Keratinocyte (primary cell): ENCODE results near the gene CTRB1. TPM values are rescaled to one million over a fixed set of nuclear protein-coding genes. Genes with fewer than 3 reads are reported as not detected.

Experiments used
- DNase-seq: peaks from one replicate; pipeline ENCODE4 v3.0.0-alpha.2; 2011; ENCODE audit warnings: low read depth, missing footprints, low spot score
- FAIRE-seq: peaks from 2 replicates; lab custom pipeline; 2011; peaks lifted over from hg19 to GRCh38; lab: Jason Lieb, UNC
- H2AFZ ChIP-seq: 2 replicates; pipeline ENCODE4 v1.6.0; 2012; ENCODE audit warnings: low read length, control low read depth, inconsistent platforms; ENCODE audit not compliant: control insufficient read depth
- H3K27ac ChIP-seq: 2 replicates; pipeline ENCODE4 v1.5.1; 2011; ENCODE audit warnings: low read length; ENCODE audit not compliant: control insufficient read depth, insufficient read depth
- H3K27me3 ChIP-seq: 3 replicates; pipeline ENCODE4 v1.6.0; 2011; ENCODE audit warnings: low read length; ENCODE audit not compliant: control insufficient read depth, insufficient read depth; ENCODE audit errors: extremely low read depth
- H3K36me3 ChIP-seq, 2 experiments: 2 replicates in 1 of 2; 3 replicates in 1 of 2; pipeline ENCODE4 v1.5.1; 2011; ENCODE audit warnings: low read length in 2 of 2, mild to moderate bottlenecking in 1 of 2; ENCODE audit not compliant: control insufficient read depth in 2 of 2, insufficient read depth in 2 of 2; ENCODE audit errors: extremely low read depth in 1 of 2
- H3K4me1 ChIP-seq: 3 replicates; pipeline ENCODE4 v1.5.1; 2011; ENCODE audit warnings: low read length; ENCODE audit not compliant: control insufficient read depth, insufficient read depth; ENCODE audit errors: extremely low read depth
- H3K4me2 ChIP-seq: 3 replicates; pipeline ENCODE4 v1.6.0; 2011; ENCODE audit warnings: low read depth, low read length; ENCODE audit not compliant: control insufficient read depth, insufficient read depth; ENCODE audit errors: extremely low read depth
- H3K4me3 ChIP-seq, 3 experiments: fragments of 200-600 bp in 1 of 3; sonication (generic) in 1 of 3; 2 replicates in 2 of 3; 3 replicates in 1 of 3; pipeline ENCODE4 v1.5.1; 2011 to 2016; ENCODE audit warnings: low read length in 3 of 3, mild to moderate bottlenecking in 3 of 3, control low read depth in 2 of 3, inconsistent platforms in 1 of 3, low read depth in 1 of 3, mixed read lengths in 1 of 3, mixed run types in 1 of 3, moderate library complexity in 1 of 3; ENCODE audit not compliant: control insufficient read depth in 2 of 3, insufficient read depth in 2 of 3; ENCODE audit errors: extremely low read depth in 1 of 3
- H3K79me2 ChIP-seq: 2 replicates; pipeline ENCODE4 v1.6.0; 2012; ENCODE audit warnings: low read length; ENCODE audit not compliant: control insufficient read depth, insufficient read depth
- H3K9ac ChIP-seq: 3 replicates; pipeline ENCODE4 v1.6.0; 2011; ENCODE audit warnings: low read length; ENCODE audit not compliant: control insufficient read depth, insufficient read depth; ENCODE audit errors: extremely low read depth
- H3K9me1 ChIP-seq: 3 replicates; pipeline ENCODE4 v1.6.0; 2011; ENCODE audit warnings: low read length; ENCODE audit not compliant: control insufficient read depth, insufficient read depth; ENCODE audit errors: extremely low read depth
- H3K9me3 ChIP-seq: 2 replicates; pipeline ENCODE4 v1.5.1; 2012; ENCODE audit warnings: low read depth, low read length; ENCODE audit not compliant: control insufficient read depth
- H4K20me1 ChIP-seq: 3 replicates; pipeline ENCODE4 v1.6.0; 2011; ENCODE audit warnings: low read length; ENCODE audit not compliant: control insufficient read depth, insufficient read depth; ENCODE audit errors: extremely low read depth
- CTCF ChIP-seq, 3 experiments: IDR thresholded peaks in 1 of 3; conservative IDR thresholded peaks in 1 of 3; optimal IDR thresholded peaks in 1 of 3; 2 replicates in 2 of 3; 3 replicates in 1 of 3; pipeline versions ENCODE3 to v1.5.1; 2011; ENCODE audit warnings: low read length in 3 of 3, mild to moderate bottlenecking in 3 of 3, moderate library complexity in 2 of 3, control low read depth in 1 of 3, inconsistent platforms in 1 of 3; ENCODE audit not compliant: insufficient read depth in 2 of 3; ENCODE audit errors: extremely low read depth in 1 of 3
- EZH2 ChIP-seq: IDR thresholded peaks from one replicate; pipeline ENCODE4 v1.6.1; 2012; ENCODE audit warnings: inconsistent platforms, mild to moderate bottlenecking, low read length, moderate library complexity
- dilution Hi-C: fragments of 300-500 bp; cut with MboI; formaldehyde crosslinking; loops from one replicate; pipeline ENCODE4 v1.7.0; 2020; ENCODE audit warnings: low sequenced_read_pairs; ENCODE audit not compliant: extremely low pct_ligation_motif_present
- polyA plus RNA-seq, 5 experiments: library from polyadenylated mRNA; depleted of rRNA in 3 of 5; stranded (reverse) in 3 of 5; stranded (forward) in 1 of 5; unstranded in 1 of 5; fragments of >200 nt; gene quantifications; 1 replicate in 1 of 5; 2 replicates in 3 of 5; 3 replicates in 1 of 5; pipeline versions ENCODE4 v1.2.1 to v1.2.3, GENCODE V29; 2011 to 2012; ENCODE audit warnings: missing spikeins in 2 of 5, low read depth in 1 of 5, low replicate concordance in 1 of 5

Gene CTRB1
- polyA plus RNA-seq, 1 donor (not counting 4 experiments of a cell fraction or from before 2014, with no cell fraction given) = not detected

DNA sequence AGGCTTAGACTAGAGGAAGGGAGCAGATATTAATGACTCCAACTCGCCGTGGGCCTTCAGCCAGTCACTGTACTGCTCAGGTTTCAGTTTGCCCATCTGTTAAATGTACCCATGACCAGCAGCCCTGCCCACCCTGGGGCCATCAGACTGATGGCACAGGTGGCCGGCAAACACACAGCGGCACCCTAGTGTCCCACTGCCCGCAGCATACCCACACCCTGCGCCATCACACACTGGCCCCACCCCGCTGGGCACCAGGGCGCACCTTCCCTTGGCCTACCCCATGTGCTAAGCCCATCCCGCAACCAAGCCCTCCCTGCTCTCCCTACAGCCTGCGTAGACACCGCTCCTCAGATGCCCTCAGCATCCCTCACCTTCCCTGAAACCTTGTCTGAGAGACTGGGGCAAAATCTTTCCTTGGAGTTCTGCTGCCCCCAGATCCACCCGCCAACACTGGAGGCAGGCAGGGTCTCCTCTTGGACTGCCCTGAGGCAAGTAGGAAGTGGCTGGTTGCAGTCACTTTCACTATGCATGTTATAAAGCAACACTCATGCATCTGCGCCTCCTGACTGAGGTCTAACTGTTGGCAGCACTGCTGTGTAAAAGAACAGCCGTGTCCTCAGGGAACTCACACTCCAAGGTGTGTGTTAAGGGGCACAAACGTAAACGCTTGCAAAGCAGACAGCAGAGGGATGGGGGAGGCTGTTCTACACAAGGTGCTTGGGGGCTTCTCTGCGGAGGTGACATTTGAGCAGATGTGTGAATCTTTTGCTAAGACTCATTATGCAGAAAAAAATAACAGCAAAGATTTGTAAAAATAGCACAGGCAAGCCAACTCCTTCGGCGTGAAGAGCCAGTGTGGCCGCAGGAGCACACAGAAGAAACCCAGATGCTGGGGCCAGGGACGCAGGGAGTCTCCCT, 39.4 kb downstream of the CTRB1 start:
- dilution Hi-C loops = no loop called here
- Histone ChIP-seq H2AFZ (no peak overlapping the region), H3K9ac (no peak overlapping the region), H3K27ac (no peak overlapping the region), H3K4me1 (peaks cover 48% of the 10 kb centered on the region), H3K9me3 (no peaks in the 10 kb centered on the region), H3K4me3 (no peak overlapping the region), H3K4me2 (no peak overlapping the region), H3K27me3 (no peaks in the 10 kb centered on the region), H3K9me1 (peaks cover 12% of the 10 kb centered on the region), H3K36me3 (peaks cover 1 to 11% of the 10 kb centered on the region in 2 experiments), H3K79me2 (peaks cover 95% of the 10 kb centered on the region), H4K20me1 (peaks cover 25% of the 10 kb centered on the region)
- TF ChIP-seq CTCF (optimal IDR thresholded peaks at IDR 0.05 in 1 of 3, IDR thresholded peaks at IDR 0.05 in 1 of 3, conservative IDR thresholded peaks at IDR 0.05 in 1 of 3; ENCODE audit: extremely low read depth in 1 of 3, insufficient read depth in 2 of 3, low read length in 3 of 3) (no peak), EZH2 (no peak)
- DNase-seq (no peak), FAIRE-seq (no peak)

GRCh38 chr16:75258807-75259141, 40.0 kb downstream of the CTRB1 start:
- H3K4me1 ChIP-seq = peaks cover 48% of the 10 kb centered on the region
- no peaks in the 10 kb centered on the region for H3K9me3 ChIP-seq
- H3K27me3 ChIP-seq = no peaks in the 10 kb centered on the region
- no peak overlapping the region for H3K9ac ChIP-seq
- DNase-seq (no peak), FAIRE-seq (no peak)
- dilution Hi-C loops = no loop called here
- peaks cover 95% of the 10 kb centered on the region for H3K79me2 ChIP-seq
- peaks cover 4 to 16% of the 10 kb centered on the region in 2 experiments for H3K36me3 ChIP-seq
- H4K20me1 ChIP-seq = peaks cover 25% of the 10 kb centered on the region
- no peak overlapping the region for H3K27ac ChIP-seq
- TF ChIP-seq EZH2 (no peak), CTCF (optimal IDR thresholded peaks at IDR 0.05 in 1 of 3, IDR thresholded peaks at IDR 0.05 in 1 of 3, conservative IDR thresholded peaks at IDR 0.05 in 1 of 3; ENCODE audit: extremely low read depth in 1 of 3, insufficient read depth in 2 of 3, low read length in 3 of 3) (no peak)
- peaks cover 14% of the 10 kb centered on the region for H3K9me1 ChIP-seq
- no peak overlapping the region for H3K4me3 ChIP-seq
- H3K4me2 ChIP-seq = no peak overlapping the region
- H2AFZ ChIP-seq = no peak overlapping the region
